Activated T-helper 2 cell treated with anti-CD3 and anti-CD28 coated beads, Interferon-gamma antibody, Interleukin-2, Interleukin-4, amounts not matched to agents 10 μg/mL and 5 μg/mL and 100 μg/mL, durations not matched to agents 14 hours and 24 hours and 36 hours (primary cell): ENCODE data around the gene HLF. TPM values are rescaled to one million over a fixed set of nuclear protein-coding genes. Genes with fewer than 3 reads are reported as not detected.

Source experiments
- DNase-seq: peaks from one replicate; pipeline ENCODE4 v3.0.0; 2021; ENCODE audit warnings: low spot score
- H3K27ac Mint-ChIP-seq: one replicate; pipeline ENCODE4 v1.8.0; 2021; ENCODE audit warnings: mixed read lengths
- H3K27me3 Mint-ChIP-seq: one replicate; pipeline ENCODE4 v1.8.0; 2021; ENCODE audit warnings: low read depth, mixed read lengths
- H3K36me3 Mint-ChIP-seq: one replicate; pipeline ENCODE4 v1.8.0; 2021; ENCODE audit warnings: low read depth, mixed read lengths
- H3K4me1 Mint-ChIP-seq: one replicate; pipeline ENCODE4 v1.8.0; 2021; ENCODE audit warnings: low read depth, mixed read lengths
- H3K4me3 Mint-ChIP-seq: one replicate; pipeline ENCODE4 v1.8.0; 2021; ENCODE audit warnings: low read depth, mild to moderate bottlenecking, moderate library complexity, mixed read lengths
- H3K9me3 Mint-ChIP-seq: one replicate; pipeline ENCODE4 v1.8.0; 2021; ENCODE audit warnings: mixed read lengths
- intact Hi-C: fragments of 100-400 bp; cut with micrococcal nuclease; formaldehyde crosslinking; loops from one replicate; pipeline ENCODE4 v1.15.1; 2023
- total RNA-seq: library from RNA; stranded (reverse); gene quantifications from 2 replicates; pipeline ENCODE4 v1.2.3, GENCODE V29; 2022

The HLF gene
- total RNA-seq, 1 donor from 2014 or later, result 4.5 TPM

DNA sequence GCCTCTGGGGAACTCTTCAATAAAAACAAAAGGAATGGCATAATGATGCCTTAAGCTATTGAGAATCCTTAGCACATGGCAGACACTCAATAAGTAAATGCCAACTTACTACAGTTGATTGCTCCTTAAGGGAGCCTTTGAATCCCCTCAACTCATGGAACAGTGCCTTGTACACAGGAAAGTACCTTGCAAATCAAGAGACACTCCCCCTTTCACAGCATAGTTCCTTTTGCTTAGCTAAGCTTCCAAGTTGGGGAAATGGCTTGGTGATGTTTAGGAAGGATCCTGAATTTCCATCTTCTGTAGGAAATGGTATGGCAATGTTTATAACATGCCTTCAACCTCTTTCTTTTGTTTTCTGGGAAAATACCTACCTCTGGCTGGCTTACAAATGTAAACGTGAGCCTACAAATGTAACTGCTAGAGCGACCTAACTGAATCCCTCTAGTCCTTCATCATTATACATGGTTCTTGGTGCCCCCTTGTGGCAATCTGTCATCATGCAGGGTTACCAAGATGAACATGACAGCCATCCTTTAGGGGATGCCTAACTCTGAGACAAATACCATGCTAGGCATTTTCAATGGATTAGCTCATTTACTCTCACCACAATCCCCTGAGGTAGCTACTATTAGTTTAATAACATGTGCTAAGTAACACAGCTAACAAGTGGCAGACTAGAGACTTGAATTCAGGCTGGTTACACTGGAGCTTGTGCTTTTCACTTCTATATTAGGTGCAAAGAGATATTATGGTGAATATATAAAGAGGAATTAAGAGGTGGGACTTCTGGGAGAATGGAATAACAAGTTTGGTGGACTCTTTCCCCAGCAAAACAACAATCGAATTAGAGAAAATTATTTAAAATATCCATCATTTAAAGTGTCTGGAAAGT lies 91.9 kb downstream of the HLF start:
- intact Hi-C loops, result loop anchor here (2.0 to 10.0 kb wide), 3 partner anchors 156 to 364 kb away; partner anchors contain the start of gene SMIM36
- H3K27me3 Mint-ChIP-seq, result peaks cover 29% of the 10 kb centered on the region
- DNase-seq, result peak; percentile 65
- peaks cover 10% of the 10 kb centered on the region for H3K9me3 Mint-ChIP-seq
- H3K4me3 Mint-ChIP-seq, result no peak overlapping the region
- no peak overlapping the region for H3K27ac Mint-ChIP-seq
- H3K36me3 Mint-ChIP-seq, result peaks cover 5% of the 10 kb centered on the region
- H3K4me1 Mint-ChIP-seq, result peaks cover 6% of the 10 kb centered on the region

DNA sequence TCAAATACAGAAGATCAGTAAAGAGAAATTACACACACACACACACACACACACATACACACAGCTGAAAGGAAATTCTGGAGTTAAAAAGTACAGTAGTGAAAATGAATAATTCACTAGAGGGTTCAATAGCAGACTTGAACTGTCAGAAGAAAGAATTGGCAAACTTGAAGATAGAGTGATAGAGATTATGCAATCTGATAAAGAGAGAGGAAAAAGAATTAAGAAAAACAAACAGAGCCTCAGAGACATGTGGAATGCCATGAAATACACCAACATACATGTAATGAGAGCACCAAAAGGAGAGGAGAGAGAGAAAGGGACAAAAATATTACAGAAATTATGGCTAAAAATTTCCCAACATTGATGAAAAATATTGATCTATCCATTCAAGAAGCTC lies 96.2 kb downstream of the HLF start:
- Mint-ChIP-seq H3K9me3 (peaks cover 10% of the 10 kb centered on the region), H3K27me3 (peaks cover 26% of the 10 kb centered on the region), H3K4me3 (no peak overlapping the region), H3K27ac (no peak overlapping the region), H3K36me3 (peaks cover 5% of the 10 kb centered on the region), H3K4me1 (peaks cover 2% of the 10 kb centered on the region)
- DNase-seq, result no peak
- intact Hi-C loops, result no loop called here

DNA sequence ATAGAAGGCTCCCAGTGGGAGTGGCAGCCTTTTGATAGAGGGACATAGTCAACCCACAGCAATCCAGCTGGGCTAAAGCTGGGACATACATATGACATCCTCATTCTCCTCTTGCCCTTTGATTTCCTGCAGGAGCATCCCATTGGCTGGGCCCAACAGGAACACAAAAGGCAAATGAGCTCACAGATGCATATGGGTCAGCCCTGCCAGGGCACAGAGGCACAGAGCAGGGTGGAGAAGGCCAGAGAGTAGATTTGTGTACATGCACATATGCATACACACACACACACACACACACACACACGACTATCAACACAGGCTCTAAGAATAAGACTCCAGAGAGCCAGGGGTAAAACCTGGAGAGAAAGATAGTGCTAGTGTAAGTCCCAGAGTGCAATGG lies 98.3 kb downstream of the HLF start:
- H3K36me3 Mint-ChIP-seq, result peaks cover 5% of the 10 kb centered on the region
- H3K4me3 Mint-ChIP-seq, result no peak overlapping the region
- no peak for DNase-seq
- H3K4me1 Mint-ChIP-seq, result no peaks in the 10 kb centered on the region
- H3K27me3 Mint-ChIP-seq, result peaks cover 30% of the 10 kb centered on the region
- intact Hi-C loops, result no loop called here
- no peak overlapping the region for H3K27ac Mint-ChIP-seq
- peaks cover 10% of the 10 kb centered on the region for H3K9me3 Mint-ChIP-seq

DNA sequence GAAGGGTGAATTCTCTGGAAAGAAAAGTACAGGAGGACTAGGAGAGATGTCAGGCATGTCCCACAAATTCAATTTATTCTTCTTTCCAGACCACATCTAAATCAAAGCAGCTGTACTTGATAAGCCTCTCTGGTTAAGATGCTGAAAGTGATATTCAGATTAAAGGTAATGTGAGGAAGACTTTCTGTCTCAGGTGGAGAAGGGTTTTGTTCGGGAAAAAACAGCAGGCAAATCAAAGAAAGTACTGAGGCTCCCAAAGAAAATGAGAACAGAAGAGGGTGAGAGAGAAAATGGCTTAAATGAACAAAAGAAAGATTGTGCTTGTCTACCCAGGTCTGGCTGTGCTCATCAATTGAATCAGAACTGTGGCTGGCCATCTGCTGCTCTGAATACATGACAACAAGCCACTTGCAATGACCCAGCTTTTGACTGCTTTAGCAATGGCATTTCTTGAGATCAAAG lies 101.3 kb downstream of the HLF start:
- Mint-ChIP-seq H3K27me3 (peaks cover 23% of the 10 kb centered on the region), H3K9me3 (peaks cover 8% of the 10 kb centered on the region), H3K4me3 (no peak overlapping the region), H3K27ac (no peak overlapping the region), H3K36me3 (peaks cover 3% of the 10 kb centered on the region), H3K4me1 (peaks cover 3% of the 10 kb centered on the region)
- no peak for DNase-seq
- intact Hi-C loops, result no loop called here

DNA sequence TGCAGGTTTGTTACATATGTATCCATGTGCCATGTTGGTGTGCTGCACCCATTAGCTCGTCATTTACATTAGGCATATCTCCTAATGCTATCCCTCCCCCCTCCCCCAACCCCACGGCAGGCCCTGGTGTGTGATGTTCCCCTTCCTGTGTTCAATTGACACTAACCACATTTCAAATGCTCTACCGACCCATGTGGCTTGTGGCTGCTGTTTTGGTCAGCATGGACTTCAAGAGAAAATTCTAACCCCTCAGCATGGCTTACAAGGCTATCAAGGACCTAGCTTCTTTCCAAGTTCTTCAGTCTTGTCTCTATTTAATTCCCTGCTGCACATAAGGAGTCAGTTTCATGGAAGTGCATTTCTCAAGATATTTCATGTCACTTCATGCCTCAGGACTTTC lies 103.9 kb downstream of the HLF start:
- intact Hi-C loops, result no loop called here
- Mint-ChIP-seq H3K4me1 (peaks cover 3% of the 10 kb centered on the region), H3K9me3 (peaks cover 14% of the 10 kb centered on the region), H3K27me3 (peaks cover 11% of the 10 kb centered on the region), H3K36me3 (no peaks in the 10 kb centered on the region), H3K4me3 (no peak overlapping the region), H3K27ac (no peak overlapping the region)
- no peak for DNase-seq

Other genes starting within 250 kb of the HLF start
- 29.6 and 30.1 TPM in 2 replicates for gene MMD, start 156.9 kb downstream of the HLF start, total RNA-seq
- not detected in 2 replicates for gene SMIM36, start 246.5 kb downstream of the HLF start, total RNA-seq